ENCODE measurements around the gene SGPL1. TPM values are rescaled to one million over a fixed set of nuclear protein-coding genes. Genes with fewer than 3 reads are reported as not detected.

Gene SGPL1
- total and polyA plus RNA-seq, 2 of the 8 experiments (the other 6 are each of a cell fraction or from before 2014, with no cell fraction given): 20.5 to 51.6 TPM

GRCh38 chr10:70811881-70812280, 3.9 kb upstream of the SGPL1 start:
- Histone ChIP-seq H3K4me1 (replicated peaks in 1 of 4; ENCODE audit: control insufficient read depth in 3 of 4, insufficient read depth in 4 of 4, low read length in 3 of 4) (peaks cover 0 to 3% (median under 1%) of the 10 kb centered on the region in 4 experiments; a peak in 3 of 7 replicates), H2BK12ac (ENCODE audit: low read depth, low read length) (no peak overlapping the region), H2BK5ac (ENCODE audit: low read depth, low read length) (no peak overlapping the region), H4K5ac (ENCODE audit: insufficient read length, low read depth, low read length) (no peak overlapping the region), H3K23ac (ENCODE audit: insufficient read length) (no peak overlapping the region), H3K36me3 (ENCODE audit: control insufficient read depth in 2 of 4, insufficient read depth in 4 of 4, low read length in 3 of 4) (no peaks in the 10 kb centered on the region), H3K4me2 (ENCODE audit: insufficient read depth in 1 of 2, low read depth in 2 of 2, low read length in 2 of 2) (no peak overlapping the region), H3K79me2 (ENCODE audit: control insufficient read depth in 1 of 2, insufficient read depth in 2 of 2, low read length in 2 of 2) (no peaks in the 10 kb centered on the region), H3K4ac (replicated peaks; ENCODE audit: insufficient read length, low read depth, low read length) (no peak overlapping the region), H2BK15ac (ENCODE audit: low read length) (no peak overlapping the region), H3K9me3 (ENCODE audit: insufficient read depth in 2 of 2, low read depth in 1 of 2, low read length in 1 of 2) (no peaks in the 10 kb centered on the region), H3K14ac (ENCODE audit: insufficient read length) (no peak overlapping the region), H2AK5ac (ENCODE audit: low read depth, low read length) (no peak overlapping the region), H3K23me2 (ENCODE audit: low read depth, low read length) (peaks cover 3% of the 10 kb centered on the region; the same call in 1 of the 2 replicates), H3K27ac (ENCODE audit: low read depth, low read length) (no peak overlapping the region), H4K8ac (ENCODE audit: extremely low read depth, insufficient read depth, low read length) (no peak overlapping the region), H2AFZ (ENCODE audit: low read length) (no peak overlapping the region), H3K18ac (ENCODE audit: extremely low read depth, low read length) (no peak overlapping the region), H4K91ac (replicated peaks; ENCODE audit: insufficient read length, low read length) (no peak overlapping the region), H3K9ac (replicated peaks in 1 of 4; ENCODE audit: extremely low read depth in 1 of 4, low read depth in 3 of 4, low read length in 3 of 4) (no peak overlapping the region), H3K56ac (replicated peaks; ENCODE audit: insufficient read length, low read depth, low read length) (no peak overlapping the region), H4K20me1 (replicated peaks in 1 of 2; ENCODE audit: control insufficient read depth in 1 of 2, insufficient read depth in 2 of 2, low read length in 2 of 2) (no peaks in the 10 kb centered on the region), H2BK120ac (replicated peaks; ENCODE audit: low read depth, low read length) (no peak overlapping the region), H3K27me3 (replicated peaks in 1 of 4; ENCODE audit: control insufficient read depth in 3 of 4, extremely low read depth in 1 of 4, insufficient read depth in 3 of 4, low read length in 3 of 4) (no peaks in the 10 kb centered on the region; a peak in 1 of 7 replicates), H3K4me3 (ENCODE audit: extremely low read depth in 1 of 4, insufficient read depth in 2 of 4, low read depth in 3 of 4, low read length in 4 of 4) (no peak overlapping the region), H2BK20ac (ENCODE audit: low read length) (no peak overlapping the region), H3K79me1 (ENCODE audit: low read depth, low read length) (no peaks in the 10 kb centered on the region)
- no peak for TF ChIP-seq GABPA (IDR thresholded peaks at IDR 0.05; ENCODE audit: borderline replicate concordance, insufficient read depth, low read length)
- TF ChIP-seq PHF8 (conservative IDR thresholded peaks at IDR 0.05; ENCODE audit: low read depth, low read length): no peak
- TF ChIP-seq POU5F1 (IDR thresholded peaks at IDR 0.05; ENCODE audit: low read depth, low read length): no peak
- TF ChIP-seq CREB1 (IDR thresholded peaks at IDR 0.05): no peak
- TF ChIP-seq BRCA1 (IDR thresholded peaks at IDR 0.05; ENCODE audit: low read depth, low read length): no peak
- no peak for TF ChIP-seq ZNF274 (IDR thresholded peaks at IDR 0.05; ENCODE audit: borderline replicate concordance, extremely low read depth, low read length)
- no peak for TF ChIP-seq CHD2 (IDR thresholded peaks at IDR 0.05; ENCODE audit: low read length)
- no peak for TF ChIP-seq CTCF (IDR thresholded peaks at IDR 0.05; ENCODE audit: control extremely low read depth in 1 of 3, insufficient read depth in 1 of 3, low read depth in 1 of 3, low read length in 3 of 3)
- TF ChIP-seq SP2 (IDR thresholded peaks at IDR 0.05; ENCODE audit: low read length): no peak
- no peak for TF ChIP-seq SP1 (IDR thresholded peaks at IDR 0.05; ENCODE audit: low read depth, low read length)
- no peak for TF ChIP-seq EZH2 (IDR thresholded peaks at IDR 0.05; ENCODE audit: low read depth, low read length, severe bottlenecking)
- TF ChIP-seq JUND (IDR thresholded peaks at IDR 0.05; ENCODE audit: low read length): no peak
- TF ChIP-seq SIX5 (IDR thresholded peaks at IDR 0.05; ENCODE audit: low read depth, low read length): no peak
- ChIA-PET POLR2A (ENCODE audit: partially characterized antibody) (no interaction called here), CTCF (ENCODE audit: partially characterized antibody) (interaction anchor here (0.6 to 2.9 kb wide), 6 partner anchors 9 to 299 kb away, joined by 3 to 14 read pairs (median 3); no protein-coding TSS in a partner anchor)
- no peak for DNase-seq (ENCODE audit: low read depth in 1 of 2, low spot score in 2 of 2)
- WGBS, 2 experiments (ENCODE audit: extremely low coverage in 1 of 2, insufficient coverage in 1 of 2, insufficient read length in 1 of 2, insufficient replicate concordance in 2 of 2, low coverage in 1 of 2, low lambda C conversion rate in 2 of 2, missing lambda C conversion rate in 1 of 2): 85% methylated on average over 3 of the region's 3 CpGs; no CpG with 5 or more reads in 1 of the 2 experiments
- no peak for FAIRE-seq
